AG10803 (cell line): ENCODE measurements around the gene KIF19.

Source experiments
- DNase-seq: peaks from one replicate; pipeline ENCODE4 v3.0.0; 2010; ENCODE audit warnings: low read depth
- H3K4me3 ChIP-seq: 2 replicates; pipeline ENCODE4 v1.5.1; 2011; ENCODE audit warnings: mild to moderate bottlenecking, low read length, control low read depth
- CTCF ChIP-seq: conservative IDR thresholded peaks from 2 replicates; pipeline ENCODE4 v1.5.1; 2011; ENCODE audit warnings: mild to moderate bottlenecking, low read length, control low read depth, inconsistent platforms

KIF19 gene

DNA sequence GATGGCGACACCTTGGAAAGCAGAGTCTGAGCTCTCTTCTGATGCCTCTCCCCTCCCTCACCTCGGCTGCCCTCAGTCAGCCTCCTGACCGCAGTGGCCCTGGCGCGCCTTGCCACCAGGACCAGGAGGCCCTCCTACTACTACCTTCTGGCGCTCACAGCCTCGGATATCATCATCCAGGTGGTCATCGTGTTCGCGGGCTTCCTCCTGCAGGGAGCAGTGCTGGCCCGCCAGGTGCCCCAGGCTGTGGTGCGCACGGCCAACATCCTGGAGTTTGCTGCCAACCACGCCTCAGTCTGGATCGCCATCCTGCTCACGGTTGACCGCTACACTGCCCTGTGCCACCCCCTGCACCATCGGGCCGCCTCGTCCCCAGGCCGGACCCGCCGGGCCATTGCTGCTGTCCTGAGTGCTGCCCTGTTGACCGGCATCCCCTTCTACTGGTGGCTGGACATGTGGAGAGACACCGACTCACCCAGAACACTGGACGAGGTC, 45.7 kb downstream of the KIF19 start:
- no peak for DNase-seq
- H3K4me3 ChIP-seq: no peak overlapping the region
- TF ChIP-seq CTCF: no peak

DNA sequence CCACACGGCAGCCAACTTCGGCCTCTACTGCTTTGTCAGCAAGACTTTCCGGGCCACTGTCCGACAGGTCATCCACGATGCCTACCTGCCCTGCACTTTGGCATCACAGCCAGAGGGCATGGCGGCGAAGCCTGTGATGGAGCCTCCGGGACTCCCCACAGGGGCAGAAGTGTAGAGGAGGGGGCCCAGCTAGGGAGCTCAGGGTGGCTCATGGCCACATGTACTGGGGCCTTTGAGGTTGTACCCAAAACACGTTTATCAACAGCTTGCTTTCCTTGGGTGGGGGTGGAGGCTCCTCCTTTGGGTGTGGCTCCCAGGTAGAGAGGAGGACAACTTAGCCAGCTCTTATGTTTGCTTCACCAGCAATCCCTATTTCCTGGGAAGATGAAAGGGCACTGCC, 46.4 kb downstream of the KIF19 start:
- DNase-seq: no peak
- no peak for TF ChIP-seq CTCF
- no peak overlapping the region for H3K4me3 ChIP-seq

DNA sequence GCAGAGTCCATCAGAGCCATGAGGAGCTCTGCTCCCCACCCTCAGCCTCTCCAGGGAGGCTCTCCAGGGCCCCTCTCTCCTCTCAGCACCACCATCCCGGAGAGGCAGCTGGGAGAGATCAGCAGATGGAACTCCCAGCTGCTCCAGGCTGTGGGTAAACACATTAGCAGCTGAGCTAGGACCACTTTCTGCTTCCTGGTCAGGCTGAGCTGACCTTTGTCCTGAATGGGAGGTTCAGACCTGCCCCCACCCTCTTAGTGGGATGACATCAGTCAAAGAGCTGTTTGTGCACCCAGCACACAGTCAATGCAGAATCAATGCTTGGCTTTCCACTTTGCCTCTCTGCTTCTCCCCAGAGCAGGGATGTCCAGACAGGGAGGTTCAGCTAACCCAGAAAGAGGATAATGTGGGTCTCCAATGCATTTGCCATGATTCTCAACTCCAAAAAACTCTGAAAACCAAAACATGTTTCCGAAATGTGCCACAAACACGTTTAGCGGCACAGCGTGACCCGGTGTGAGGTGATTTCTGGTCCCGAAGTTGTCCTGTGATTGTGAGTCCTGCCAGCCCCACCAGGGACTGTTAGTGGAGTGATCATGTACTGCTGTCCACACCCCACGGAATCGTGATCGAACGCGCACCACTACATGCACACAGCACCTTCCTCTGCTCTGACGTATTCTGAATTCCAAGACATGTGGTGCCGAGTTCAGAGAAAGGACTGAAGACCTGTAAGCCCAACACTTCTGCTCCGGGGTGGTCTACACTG, 48.0 kb downstream of the KIF19 start:
- TF ChIP-seq CTCF: no peak

GRCh38 chr17:74374858-74375257, 48.8 kb downstream of the KIF19 start:
- TF ChIP-seq CTCF: no peak
- no peak for DNase-seq
- no peak overlapping the region for H3K4me3 ChIP-seq

More for the DNA sequence above, 48.0 kb downstream of the KIF19 start:
- DNase-seq: no peak
- no peak overlapping the region for H3K4me3 ChIP-seq

DNA sequence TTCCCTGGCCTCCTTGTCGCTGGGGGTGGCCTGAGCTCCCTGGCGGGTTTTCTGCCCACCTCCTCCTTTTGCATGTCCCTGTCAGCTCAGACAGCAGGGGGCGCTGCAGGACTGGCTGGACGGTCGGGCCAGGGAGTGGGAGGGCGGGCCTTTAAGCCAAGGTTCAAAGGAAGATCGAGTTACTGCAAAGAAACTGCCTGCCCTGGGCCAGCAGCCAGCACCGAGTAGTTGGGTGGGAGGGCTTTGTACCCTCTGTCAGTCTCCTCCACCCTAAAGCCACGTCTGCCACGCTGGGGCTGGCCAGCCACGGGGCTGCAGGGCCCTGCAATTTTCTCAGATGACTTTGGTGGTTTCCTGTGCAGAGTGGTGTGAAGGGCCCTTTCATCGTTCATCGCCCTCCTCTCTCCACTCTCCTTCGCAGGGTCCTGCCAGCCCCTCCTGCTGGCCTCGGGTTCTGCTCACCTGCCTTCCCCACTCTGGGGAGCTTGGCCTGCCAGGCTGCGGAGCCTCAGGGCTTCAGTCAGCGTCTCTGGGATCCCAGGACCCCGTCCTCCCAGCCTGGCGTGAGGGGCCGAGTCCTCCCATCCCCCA, 53.6 kb downstream of the KIF19 start:
- no peak overlapping the region for H3K4me3 ChIP-seq
- peak; percentile 67 for DNase-seq

DNA sequence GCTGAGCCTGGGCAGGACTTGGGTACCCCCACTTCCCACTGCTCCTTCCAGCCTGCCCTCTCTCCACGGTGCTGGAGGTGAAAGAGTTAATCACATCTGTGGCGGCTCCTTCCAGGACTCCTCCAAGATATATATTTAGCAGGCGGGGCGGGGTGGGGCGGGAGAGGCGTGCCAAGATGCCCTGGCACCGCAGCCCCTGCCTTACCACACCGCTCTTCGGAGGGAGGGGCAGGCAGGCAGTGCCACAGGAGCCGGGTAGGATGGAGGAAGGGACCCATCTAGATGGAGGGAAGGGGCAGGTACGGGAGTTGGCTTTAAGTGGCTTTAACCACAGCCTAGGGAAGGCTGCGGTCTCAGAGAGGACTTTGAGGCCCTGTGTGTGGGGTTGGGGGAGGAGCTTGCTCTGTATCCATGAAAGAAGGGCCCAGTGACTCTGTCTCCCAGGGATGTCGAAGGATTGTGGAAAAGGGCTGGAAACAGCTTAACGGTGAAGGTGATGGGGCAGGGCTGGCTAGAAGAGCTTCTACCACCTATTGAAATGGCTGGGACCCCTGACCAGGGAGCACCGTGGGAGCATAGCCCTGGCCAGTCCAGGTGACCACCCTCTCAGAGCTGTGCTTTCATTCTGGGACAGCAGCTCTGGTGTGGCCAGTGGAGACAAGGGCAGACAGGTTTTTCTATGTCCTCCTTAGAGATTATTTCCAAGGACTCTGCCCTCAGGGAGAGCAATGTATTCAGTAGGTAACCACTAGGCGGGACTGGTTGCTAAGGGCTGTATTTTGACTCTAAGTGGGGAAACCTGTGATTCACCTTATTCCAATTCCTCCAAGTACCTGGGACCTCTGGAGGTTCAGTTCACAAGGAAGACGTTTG, 54.3 kb downstream of the KIF19 start:
- H3K4me3 ChIP-seq: no peak overlapping the region
- TF ChIP-seq CTCF: no peak
- DNase-seq: no peak

More for the DNA sequence above, 53.6 kb downstream of the KIF19 start:
- TF ChIP-seq CTCF: peak; percentile 76
